Lower lobe of right lung (tissue), 2 donors: Measurements from ENCODE around the gene HIBADH. TPM values are rescaled to one million over a fixed set of nuclear protein-coding genes. Genes with fewer than 3 reads are reported as not detected.

ENCODE experiments used
- ATAC-seq, 2 donors: fragments of 200-7000 bp; cut with Tn5 transposase; one replicate each; pipeline ENCODE4 v1.9.1; 2020 to 2022; ENCODE audit warnings: mild to moderate bottlenecking in 2 of 2, moderate library complexity in 2 of 2
- DNase-seq: peaks from one replicate; pipeline ENCODE4 v3.0.0-alpha.2; 2020
- H3K27ac ChIP-seq: fragments of 200-600 bp; one replicate; pipeline ENCODE4 v1.8.0; 2022
- H3K27me3 ChIP-seq: fragments of 200-600 bp; one replicate; pipeline ENCODE4 v1.8.0; 2022; ENCODE audit warnings: low read depth
- H3K36me3 ChIP-seq: fragments of 200-600 bp; one replicate; pipeline ENCODE4 v1.8.0; 2022; ENCODE audit warnings: mild to moderate bottlenecking
- H3K4me1 ChIP-seq: fragments of 200-600 bp; one replicate; pipeline ENCODE4 v1.8.0; 2022
- H3K4me3 ChIP-seq: fragments of 200-600 bp; one replicate; pipeline ENCODE4 v1.8.0; 2022; ENCODE audit warnings: mild to moderate bottlenecking
- H3K9me3 ChIP-seq: fragments of 200-600 bp; one replicate; pipeline ENCODE4 v1.8.0; 2022
- CTCF ChIP-seq: fragments of 200-600 bp; IDR thresholded peaks from one replicate; pipeline ENCODE4 v1.8.0; 2022; ENCODE audit warnings: antibody characterized with exemption, mild to moderate bottlenecking
- intact Hi-C: fragments of 100-400 bp; cut with DNase I; formaldehyde crosslinking; loops from one replicate; pipeline ENCODE4 v1.11.0; 2022
- total RNA-seq: library from RNA; stranded (reverse); fragmentation: NEBNext Ultra II Directional; extraction: Animal tissue kit (Norgen Biotek cat#: 25700); gene quantifications from one replicate; pipeline ENCODE4 v1.2.1, GENCODE V29; 2021
- donor health status: DM: no; HTN: yes; CAD: no; lungs with severe emphysema.

The HIBADH gene
- total RNA-seq, 1 donor from 2014 or later, result 27.1 TPM

DNA sequence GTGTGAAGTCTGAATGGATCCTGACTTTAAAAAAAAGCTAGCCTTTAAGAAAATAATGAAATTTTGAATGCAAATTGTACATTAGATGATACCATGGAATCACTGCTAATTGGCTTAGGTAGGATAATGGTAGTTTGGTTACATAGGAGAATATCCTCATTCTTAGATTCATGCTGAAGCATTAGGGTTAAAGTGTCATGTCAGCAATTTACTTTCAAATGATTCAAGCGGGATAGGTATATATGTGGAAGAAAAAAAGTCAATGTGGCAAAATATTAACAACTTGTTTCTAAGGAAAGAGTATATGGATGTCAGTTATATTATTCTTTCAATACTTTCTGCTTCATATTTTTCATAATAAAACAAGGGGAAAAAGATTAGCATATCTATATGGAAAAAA lies 7.5 kb downstream of the HIBADH start:
- ATAC-seq, result no peak
- no peaks in the 10 kb centered on the region for H3K9me3 ChIP-seq
- H3K4me3 ChIP-seq, result no peak overlapping the region
- intact Hi-C loops, result no loop called here
- no peak overlapping the region for H3K27ac ChIP-seq
- no peaks in the 10 kb centered on the region for H3K27me3 ChIP-seq
- no peak for DNase-seq
- TF ChIP-seq CTCF, result no peak
- no peaks in the 10 kb centered on the region for H3K36me3 ChIP-seq
- H3K4me1 ChIP-seq, result no peaks in the 10 kb centered on the region

GRCh38 chr7:27652518-27652917 lies 10.2 kb downstream of the HIBADH start:
- Histone ChIP-seq H3K36me3 (peaks cover 12% of the 10 kb centered on the region), H3K27me3 (no peaks in the 10 kb centered on the region), H3K4me1 (no peaks in the 10 kb centered on the region), H3K27ac (no peak overlapping the region), H3K9me3 (no peaks in the 10 kb centered on the region), H3K4me3 (no peak overlapping the region)
- DNase-seq, result no peak
- intact Hi-C loops, result no loop called here
- ATAC-seq, result no peak
- TF ChIP-seq CTCF, result no peak

GRCh38 chr7:27651702-27652101 lies 11.0 kb downstream of the HIBADH start:
- H3K27me3 ChIP-seq, result no peaks in the 10 kb centered on the region
- intact Hi-C loops, result no loop called here
- peaks cover 12% of the 10 kb centered on the region for H3K36me3 ChIP-seq
- TF ChIP-seq CTCF, result no peak
- ATAC-seq (no peak), DNase-seq (no peak)
- no peaks in the 10 kb centered on the region for H3K4me1 ChIP-seq
- H3K27ac ChIP-seq, result no peak overlapping the region
- H3K9me3 ChIP-seq, result no peaks in the 10 kb centered on the region
- H3K4me3 ChIP-seq, result no peak overlapping the region

GRCh38 chr7:27650283-27650682 lies 12.4 kb downstream of the HIBADH start:
- intact Hi-C loops, result no loop called here
- Histone ChIP-seq H3K27ac (no peak overlapping the region), H3K36me3 (peaks cover 12% of the 10 kb centered on the region), H3K27me3 (no peaks in the 10 kb centered on the region), H3K4me1 (no peaks in the 10 kb centered on the region), H3K9me3 (no peaks in the 10 kb centered on the region), H3K4me3 (no peak overlapping the region)
- TF ChIP-seq CTCF, result no peak
- ATAC-seq, result no peak
- no peak for DNase-seq

GRCh38 chr7:27647489-27647888 lies 15.2 kb downstream of the HIBADH start:
- Histone ChIP-seq H3K4me1 (no peaks in the 10 kb centered on the region), H3K9me3 (no peaks in the 10 kb centered on the region), H3K27ac (no peak overlapping the region), H3K4me3 (no peak overlapping the region), H3K27me3 (no peaks in the 10 kb centered on the region), H3K36me3 (peaks cover 12% of the 10 kb centered on the region)
- TF ChIP-seq CTCF, result no peak
- ATAC-seq (no peak), DNase-seq (no peak)
- intact Hi-C loops, result no loop called here

DNA sequence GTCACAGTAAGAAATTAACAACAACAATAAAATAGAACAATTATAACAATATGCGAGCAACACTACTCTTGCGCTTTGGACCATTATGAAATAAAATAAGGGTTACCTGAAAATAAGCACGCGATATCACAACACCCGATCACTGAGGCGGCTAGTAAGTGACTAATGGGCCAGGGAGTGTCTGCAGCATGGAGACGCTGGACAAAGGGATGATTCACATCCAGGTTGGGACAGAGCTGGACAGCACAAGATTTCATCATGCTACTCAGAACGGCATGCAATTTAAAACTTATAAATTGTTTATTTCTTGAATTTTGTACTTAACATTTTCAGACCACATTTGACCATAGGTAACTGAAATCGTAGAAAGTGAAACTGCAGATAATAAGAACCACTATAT lies 15.6 kb downstream of the HIBADH start:
- Histone ChIP-seq H3K4me3 (no peak overlapping the region), H3K27ac (no peak overlapping the region), H3K27me3 (no peaks in the 10 kb centered on the region), H3K36me3 (peaks cover 12% of the 10 kb centered on the region), H3K9me3 (no peaks in the 10 kb centered on the region), H3K4me1 (peaks cover 3% of the 10 kb centered on the region)
- ATAC-seq (no peak), DNase-seq (no peak)
- TF ChIP-seq CTCF, result no peak
- intact Hi-C loops, result no loop called here
